HepG2 (cell line): Measurements from ENCODE around the gene SLC17A3. TPM values are rescaled to one million over a fixed set of nuclear protein-coding genes. Genes with fewer than 3 reads are reported as not detected.

Source experiments
- ARID5B ChIP-seq: IDR thresholded peaks from 2 replicates; pipeline ENCODE4 v1.4.0; 2020; ENCODE audit warnings: mild to moderate bottlenecking, missing genetic modification reagents
- CENPT ChIP-seq: sonication (generic); formaldehyde crosslinking; IDR thresholded peaks from 2 replicates; pipeline ENCODE4 v1.8.0; 2022; ENCODE audit warnings: low read depth, mild to moderate bottlenecking, moderate library complexity, missing genetic modification reagents
- CREB3 ChIP-seq: sonication (generic); formaldehyde crosslinking; IDR thresholded peaks from 2 replicates; pipeline ENCODE4 v1.5.0; 2020; ENCODE audit warnings: missing genetic modification reagents
- GFI1 ChIP-seq: sonication (generic); formaldehyde crosslinking; IDR thresholded peaks from 2 replicates; pipeline ENCODE4 v1.5.0; 2020; ENCODE audit warnings: missing genetic modification reagents, mild to moderate bottlenecking, borderline replicate concordance
- GLI4 ChIP-seq: sonication (generic); formaldehyde crosslinking; IDR thresholded peaks from 2 replicates; pipeline ENCODE4 v1.5.1; 2020; ENCODE audit warnings: missing genetic modification reagents, mild to moderate bottlenecking, moderate library complexity, borderline replicate concordance
- IRX3 ChIP-seq: sonication (generic); formaldehyde crosslinking; IDR thresholded peaks from 2 replicates; pipeline ENCODE4 v1.8.1; 2023; ENCODE audit warnings: mild to moderate bottlenecking, low read depth, missing genetic modification reagents, borderline replicate concordance
- KDM5B ChIP-seq: sonication (generic); formaldehyde crosslinking; IDR thresholded peaks from 2 replicates; pipeline ENCODE4 v1.4.0; 2020; ENCODE audit warnings: missing genetic modification reagents, mild to moderate bottlenecking, borderline replicate concordance
- NFRKB ChIP-seq: fragments of 450-650 bp; IDR thresholded peaks from 2 replicates; pipeline ENCODE4 v1.6.1; 2017
- PLSCR1 ChIP-seq: sonication (generic); formaldehyde crosslinking; IDR thresholded peaks from 2 replicates; pipeline ENCODE4 v1.5.0; 2020; ENCODE audit warnings: missing genetic modification reagents, mild to moderate bottlenecking, borderline replicate concordance
- ZBTB43 ChIP-seq: sonication (generic); formaldehyde crosslinking; conservative IDR thresholded peaks from 2 replicates; pipeline ENCODE4 v1.4.0; 2020; ENCODE audit warnings: missing genetic modification reagents
- ZNF33B ChIP-seq: sonication (generic); formaldehyde crosslinking; IDR thresholded peaks from 2 replicates; pipeline ENCODE4 v1.5.1; 2020; ENCODE audit warnings: mild to moderate bottlenecking, missing genetic modification reagents
- ZNF460 ChIP-seq: sonication (generic); formaldehyde crosslinking; IDR thresholded peaks from 2 replicates; pipeline ENCODE4 v1.5.1; 2020; ENCODE audit warnings: missing genetic modification reagents, mild to moderate bottlenecking, borderline replicate concordance
- ZNF552 ChIP-seq: sonication (generic); formaldehyde crosslinking; IDR thresholded peaks from 2 replicates; pipeline ENCODE4 v1.9.0; 2022; ENCODE audit warnings: missing genetic modification reagents, mild to moderate bottlenecking, borderline replicate concordance
- ZSCAN29 ChIP-seq: sonication (generic); formaldehyde crosslinking; conservative IDR thresholded peaks from 2 replicates; pipeline ENCODE4 v1.4.0; 2020; ENCODE audit warnings: mild to moderate bottlenecking, missing genetic modification reagents
- polyA plus RNA-seq, 8 experiments: library from polyadenylated mRNA; depleted of rRNA in 3 of 8; stranded (reverse) in 7 of 8; unstranded in 1 of 8; fragments of >200 nt; fragmentation: Illumina TruSeq in 4 of 8; extraction: Trizol in 4 of 8; gene quantifications; 2 replicates each; pipeline versions ENCODE4 v1.2.1 to v1.2.3, GENCODE V29; 2011 to 2016; ENCODE audit warnings: low read depth in 4 of 8, missing spikeins in 1 of 8, mixed read lengths in 1 of 8; ENCODE audit not compliant: insufficient read depth in 1 of 8
- total RNA-seq, 5 experiments: library from RNA; depleted of rRNA; stranded (reverse); fragments of >200 nt; fragmentation: Illumina TruSeq; extraction: Trizol; gene quantifications; 2 replicates each; pipeline ENCODE4 v1.2.3, GENCODE V29; 2016; ENCODE audit warnings: low read depth in 1 of 5

SLC17A3 gene
- total and polyA plus RNA-seq, 2 of the 13 experiments (the other 11 are each of a cell fraction or from before 2014, with no cell fraction given), result 0.09 to 0.11 TPM

GRCh38 chr6:25835442-25836283, 38.4 kb downstream of the SLC17A3 start (continued):
- TF ChIP-seq PLSCR1 (CRISPR knock-in tag) (no peak), ZSCAN29 (CRISPR knock-in tag) (0 out of 2 replicates have a peak, but pooled peaks have one; percentile 75), ZNF552 (CRISPR knock-in tag) (no peak), GLI4 (no peak), CREB3 (CRISPR knock-in tag) (no peak), ZNF460 (CRISPR knock-in tag) (no peak), CENPT (CRISPR knock-in tag) (no peak), ARID5B (CRISPR knock-in tag) (peak; percentile 46; the same call in 1 of the 2 replicates), GFI1 (CRISPR knock-in tag) (0 out of 2 replicates have a peak, but pooled peaks have one; percentile 49), IRX3 (CRISPR knock-in tag) (no peak), ZNF33B (no peak), KDM5B (CRISPR knock-in tag) (no peak), ZBTB43 (no peak; the same call in 1 of the 2 replicates), NFRKB (no peak)
